NK-92 (cell line): Measurements from ENCODE around the gene EEIG1.

Source experiments
- DNase-seq: peaks from one replicate; lab custom pipeline; 2025; ENCODE audit not compliant: unreplicated experiment; lab: John Stamatoyannopoulos, UW

EEIG1 gene

GRCh38 chr9:127961155-127961490 is 19.7 kb downstream of the EEIG1 start:
- no peak for DNase-seq

GRCh38 chr9:127960410-127961154 is 20.2 kb downstream of the EEIG1 start:
- DNase-seq, result no peak

- no peak for DNase-seq
Measured at GRCh38 chr9:127959841-127960409, 20.9 kb downstream of the EEIG1 start.

- no peak for DNase-seq
Measured at GRCh38 chr9:127959398-127959797, 21.4 kb downstream of the EEIG1 start.

- DNase-seq, result no peak
Measured at GRCh38 chr9:127958728-127959127, 22.1 kb downstream of the EEIG1 start.

- DNase-seq, result no peak
Measured at GRCh38 chr9:127955294-127956015, 25.3 kb downstream of the EEIG1 start.

GRCh38 chr9:127954831-127955293 is 25.9 kb downstream of the EEIG1 start:
- DNase-seq, result no peak

- DNase-seq, result no peak
Measured at GRCh38 chr9:127953768-127954505, 26.9 kb downstream of the EEIG1 start.

- DNase-seq, result no peak
Measured at GRCh38 chr9:127953154-127953553, 27.6 kb downstream of the EEIG1 start.

- no peak for DNase-seq
Measured at GRCh38 chr9:127950513-127951289, 30.1 kb downstream of the EEIG1 start.

GRCh38 chr9:127949827-127950512 is 30.8 kb downstream of the EEIG1 start:
- no peak for DNase-seq

- DNase-seq, result no peak
Measured at GRCh38 chr9:127947841-127948710, 32.7 kb downstream of the EEIG1 start.

GRCh38 chr9:127946728-127947127 is 34.1 kb downstream of the EEIG1 start:
- no peak for DNase-seq

GRCh38 chr9:127945942-127946341 is 34.8 kb downstream of the EEIG1 start:
- no peak for DNase-seq

GRCh38 chr9:127945338-127945737 is 35.5 kb downstream of the EEIG1 start:
- DNase-seq, result no peak

- no peak for DNase-seq
Measured at GRCh38 chr9:127944586-127945218, 36.1 kb downstream of the EEIG1 start.

- DNase-seq, result no peak
Measured at GRCh38 chr9:127943731-127944144, 37.1 kb downstream of the EEIG1 start.

GRCh38 chr9:127943011-127943662 is 37.7 kb downstream of the EEIG1 start:
- no peak for DNase-seq
